Mesodermal cell (in vitro differentiated cells): ENCODE data around the gene CSNK2B. TPM values are rescaled to one million over a fixed set of nuclear protein-coding genes. Genes with fewer than 3 reads are reported as not detected.

Experiments
- H3K27ac ChIP-seq: 2 replicates; pipeline ENCODE4 v1.7.0; 2013; ENCODE audit warnings: mild to moderate bottlenecking, low read depth, low read length, moderate library complexity; ENCODE audit not compliant: severe bottlenecking
- H3K36me3 ChIP-seq: 2 replicates; pipeline ENCODE4 v1.7.1; 2013; ENCODE audit warnings: mild to moderate bottlenecking, low read length, moderate library complexity; ENCODE audit not compliant: control insufficient read depth, insufficient read depth
- H3K4me1 ChIP-seq: one replicate; pipeline ENCODE4 v1.7.1; 2013; ENCODE audit warnings: mild to moderate bottlenecking, low read length; ENCODE audit not compliant: insufficient read depth, control insufficient read depth, poor library complexity, severe bottlenecking
- H3K4me3 ChIP-seq: 2 replicates; pipeline ENCODE4 v1.7.0; 2013; ENCODE audit warnings: low read length, control low read depth, mild to moderate bottlenecking; ENCODE audit not compliant: insufficient read depth, poor library complexity, severe bottlenecking; ENCODE audit errors: extremely low read depth
- H3K9me3 ChIP-seq: 2 replicates; pipeline ENCODE4 v1.7.1; 2013; ENCODE audit warnings: mild to moderate bottlenecking, low read length, moderate library complexity; ENCODE audit not compliant: control insufficient read depth
- WGBS, 2 experiments: methylation state at CpG; one replicate each; pipeline ENCODE4 v1.1.5; 2013; ENCODE audit warnings: missing lambda C conversion rate in 2 of 2; ENCODE audit not compliant: insufficient coverage in 2 of 2; 5-methylcytosine and 5-hydroxymethylcytosine counted together
- polyA plus RNA-seq, 2 experiments: library from polyadenylated mRNA; stranded (reverse); fragments of 50-300 nt; gene quantifications; one replicate each; pipeline ENCODE4 v1.2.3, GENCODE V29; 2013

Gene CSNK2B
- polyA plus RNA-seq (2013, experiment 1 of 2), result 288 TPM
- 238 TPM for polyA plus RNA-seq (2013, experiment 2 of 2)

GRCh38 chr6:31665501-31666336 is at the start of gene CSNK2B:
Gene CSNK2B (plus strand): TSS chr6:31666080. CDS start chr6:31666832, 752 bp downstream.
- Histone ChIP-seq H3K9me3 (no peaks in the 10 kb centered on the region), H3K4me3 (peak within 1 kb of the TSS; percentile 79), H3K4me1 (peaks cover 19% of the 10 kb centered on the region), H3K36me3 (peaks cover 63% of the 10 kb centered on the region), H3K27ac (peak within 1 kb of the TSS; percentile 96)
- 0 to 1% methylated on average over 39 to 53 of the region's 63 CpGs for WGBS, 2 experiments

GRCh38 chr6:31617010-31617409 is 48.9 kb upstream of the CSNK2B start:
- Histone ChIP-seq H3K4me3 (no peak overlapping the region), H3K4me1 (peaks cover 3% of the 10 kb centered on the region), H3K9me3 (no peaks in the 10 kb centered on the region), H3K27ac (no peak overlapping the region), H3K36me3 (peaks cover 3% of the 10 kb centered on the region)
- 80 to 100% methylated on average over 1 to 2 of the region's 2 CpGs for WGBS, 2 experiments

- WGBS, 2 experiments, result 0 to 1% methylated on average over 40 of the region's 50 CpGs
- no peaks in the 10 kb centered on the region for H3K9me3 ChIP-seq
- H3K4me1 ChIP-seq, result peaks cover 13% of the 10 kb centered on the region
- H3K36me3 ChIP-seq, result peaks cover 32% of the 10 kb centered on the region
- peak overlapping the region; percentile 99 for H3K27ac ChIP-seq
- H3K4me3 ChIP-seq, result peak overlapping the region; percentile 90
Measured at GRCh38 chr6:31619805-31620585, 45.9 kb upstream of the CSNK2B start.

GRCh38 chr6:31620586-31621319 is 45.1 kb upstream of the CSNK2B start, which contains the start of gene PRRC2A:
Gene PRRC2A (plus strand): TSS chr6:31620715. CDS start chr6:31622790, 2,075 bp downstream.
- 0% methylated on average over 18 to 31 of the region's 67 CpGs for WGBS, 2 experiments

GRCh38 chr6:31621320-31621939 is 44.5 kb upstream of the CSNK2B start:
- WGBS, 2 experiments, result 2 to 6% methylated on average over 11 to 14 of the region's 15 CpGs
- H3K9me3 ChIP-seq, result no peaks in the 10 kb centered on the region
- peak overlapping the region; percentile 99 for H3K27ac ChIP-seq
- H3K4me1 ChIP-seq, result peaks cover 13% of the 10 kb centered on the region
- H3K36me3 ChIP-seq, result peaks cover 47% of the 10 kb centered on the region
- peak overlapping the region; percentile 90 for H3K4me3 ChIP-seq

More at GRCh38 chr6:31620586-31621319, 45.1 kb upstream of the CSNK2B start, which contains the start of gene PRRC2A:
- peaks cover 40% of the 10 kb centered on the region for H3K36me3 ChIP-seq
- peaks cover 13% of the 10 kb centered on the region for H3K4me1 ChIP-seq
- no peaks in the 10 kb centered on the region for H3K9me3 ChIP-seq
- H3K27ac ChIP-seq, result peak within 1 kb of the TSS; percentile 99
- peak within 1 kb of the TSS; percentile 90 for H3K4me3 ChIP-seq

GRCh38 chr6:31621991-31622390 is 43.9 kb upstream of the CSNK2B start:
- Histone ChIP-seq H3K4me3 (peak overlapping the region; percentile 90), H3K4me1 (peaks cover 13% of the 10 kb centered on the region), H3K36me3 (peaks cover 52% of the 10 kb centered on the region), H3K27ac (no peak overlapping the region), H3K9me3 (no peaks in the 10 kb centered on the region)
- WGBS, 2 experiments, result 63 to 64% methylated on average over 1 to 2 of the region's 4 CpGs

- H3K9me3 ChIP-seq, result no peaks in the 10 kb centered on the region
- WGBS, 2 experiments, result 93 to 94% methylated on average over 10 of the region's 10 CpGs
- peak overlapping the region; percentile 90 for H3K4me3 ChIP-seq
- peaks cover 59% of the 10 kb centered on the region for H3K36me3 ChIP-seq
- H3K4me1 ChIP-seq, result peaks cover 13% of the 10 kb centered on the region
- H3K27ac ChIP-seq, result no peak overlapping the region
Measured at GRCh38 chr6:31622684-31623091, 43.2 kb upstream of the CSNK2B start.

GRCh38 chr6:31624070-31624469 is 41.8 kb upstream of the CSNK2B start:
- Histone ChIP-seq H3K4me3 (no peak overlapping the region), H3K9me3 (no peaks in the 10 kb centered on the region), H3K36me3 (peaks cover 73% of the 10 kb centered on the region), H3K4me1 (peaks cover 13% of the 10 kb centered on the region), H3K27ac (no peak overlapping the region)
- WGBS, 2 experiments, result 100% methylated on average over 6 of the region's 10 CpGs

GRCh38 chr6:31626952-31627351 is 38.9 kb upstream of the CSNK2B start:
- H3K9me3 ChIP-seq, result no peaks in the 10 kb centered on the region
- H3K4me3 ChIP-seq, result no peak overlapping the region
- H3K27ac ChIP-seq, result no peak overlapping the region
- peaks cover 10% of the 10 kb centered on the region for H3K4me1 ChIP-seq
- H3K36me3 ChIP-seq, result peaks cover 100% of the 10 kb centered on the region
- 95 to 100% methylated on average over 4 of the region's 10 CpGs for whole genome bisulfite sequencing, 2 experiments
